ENCODE results near the gene FADS3.
A peak's percentile ranks its signal among the peaks of the same experiment; 100 is the strongest.

The FADS3 gene

GRCh38 chr11:61913699-61914395, 22.5 kb upstream of the FADS3 start:
- no peak for DNase-seq

DNA sequence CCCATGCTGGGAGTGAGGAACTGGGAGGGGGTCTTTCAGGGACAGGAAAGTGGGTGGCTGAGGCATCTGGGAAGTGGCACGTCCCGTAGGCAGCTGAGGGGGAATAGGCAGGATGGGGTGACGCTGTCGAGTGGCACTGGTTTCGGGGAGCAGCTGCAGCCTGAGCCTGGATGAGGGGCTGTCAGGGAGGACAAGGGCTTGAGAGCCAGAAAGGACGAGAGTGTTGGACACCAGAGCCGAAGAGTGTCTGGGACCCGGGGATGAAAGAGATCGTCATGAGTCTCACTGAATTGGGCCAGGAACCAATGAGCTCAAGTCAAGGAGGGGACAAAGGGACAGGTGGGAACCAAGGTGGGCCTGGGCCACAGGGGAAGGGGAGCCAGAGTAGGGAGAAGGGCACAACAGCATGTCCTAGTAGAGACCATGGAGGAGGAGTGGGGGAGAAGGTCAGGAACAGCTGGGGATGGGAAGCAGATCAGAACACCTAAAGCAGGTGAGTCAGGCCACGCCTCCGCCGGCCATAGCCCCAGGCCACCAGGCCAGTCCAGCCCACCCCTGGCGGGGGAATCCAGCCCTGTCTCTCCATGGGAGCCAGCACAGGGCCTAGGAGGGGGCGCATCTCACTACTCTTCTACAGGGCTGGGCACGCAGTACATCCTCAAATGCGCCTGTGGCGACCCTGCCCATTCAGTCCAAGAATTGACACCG, 21.8 kb upstream of the FADS3 start:
- DNase-seq, result no peak

DNA sequence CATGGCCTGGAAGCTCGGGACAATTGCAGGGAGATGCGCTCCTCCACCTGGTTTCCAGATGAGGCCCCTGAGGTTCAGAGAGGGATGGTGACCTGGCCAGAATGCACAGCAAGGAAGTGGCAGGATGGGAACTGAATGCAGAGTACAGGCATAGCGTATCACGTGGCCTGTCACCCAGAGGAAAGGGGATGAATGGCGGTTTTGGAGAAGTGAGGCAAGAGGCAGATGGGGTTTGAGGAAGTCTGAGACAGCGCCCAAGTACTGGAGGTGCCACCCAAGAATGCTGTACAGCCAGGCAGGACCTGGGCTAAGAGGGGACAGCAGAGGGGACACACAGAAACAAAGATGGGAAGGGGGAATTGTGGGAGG, 21.2 kb upstream of the FADS3 start:
- peak; percentile 11 for DNase-seq

DNA sequence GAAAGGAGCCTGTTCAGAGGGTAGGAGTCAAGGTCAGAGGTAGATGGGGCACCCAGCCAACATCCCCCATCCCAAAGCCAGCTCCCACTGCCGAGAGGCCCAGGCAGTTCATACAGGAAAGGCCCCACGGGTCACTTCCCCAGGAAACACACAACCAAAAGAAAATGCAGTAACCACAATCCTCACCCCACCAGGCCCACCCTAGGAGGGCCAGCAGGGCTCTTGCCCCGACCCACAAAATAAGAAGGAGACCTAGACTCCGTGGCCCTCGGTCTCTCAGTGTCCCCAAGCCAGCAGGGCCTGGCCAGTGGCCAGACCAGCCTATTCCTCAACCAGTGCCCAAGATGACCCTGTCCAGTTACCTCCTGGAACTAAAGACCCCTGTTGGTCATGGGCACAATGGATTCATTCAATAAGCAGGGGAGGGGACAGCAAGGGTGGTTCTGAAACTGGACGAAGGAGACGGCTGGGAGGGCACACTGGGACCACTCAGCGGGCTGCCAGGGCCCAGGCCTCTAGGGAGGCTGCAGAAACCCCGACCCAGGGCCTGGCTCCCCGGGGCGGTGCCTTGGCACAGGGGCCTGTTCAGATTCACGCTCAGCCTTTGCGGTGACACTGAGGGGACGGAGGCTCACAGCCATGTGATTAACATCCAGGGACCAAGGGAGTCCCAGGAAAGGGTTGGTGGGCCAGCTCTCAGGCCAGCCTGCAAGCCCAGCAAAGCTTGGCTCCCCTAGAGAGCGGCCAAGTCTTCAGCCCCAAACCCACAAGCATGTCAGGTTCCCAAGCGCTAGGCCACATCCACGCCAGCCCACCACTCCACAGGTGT, 20.6 kb upstream of the FADS3 start:
- no peak for DNase-seq

GRCh38 chr11:61911128-61911700, 19.9 kb upstream of the FADS3 start:
- DNase-seq, result no peak

DNA sequence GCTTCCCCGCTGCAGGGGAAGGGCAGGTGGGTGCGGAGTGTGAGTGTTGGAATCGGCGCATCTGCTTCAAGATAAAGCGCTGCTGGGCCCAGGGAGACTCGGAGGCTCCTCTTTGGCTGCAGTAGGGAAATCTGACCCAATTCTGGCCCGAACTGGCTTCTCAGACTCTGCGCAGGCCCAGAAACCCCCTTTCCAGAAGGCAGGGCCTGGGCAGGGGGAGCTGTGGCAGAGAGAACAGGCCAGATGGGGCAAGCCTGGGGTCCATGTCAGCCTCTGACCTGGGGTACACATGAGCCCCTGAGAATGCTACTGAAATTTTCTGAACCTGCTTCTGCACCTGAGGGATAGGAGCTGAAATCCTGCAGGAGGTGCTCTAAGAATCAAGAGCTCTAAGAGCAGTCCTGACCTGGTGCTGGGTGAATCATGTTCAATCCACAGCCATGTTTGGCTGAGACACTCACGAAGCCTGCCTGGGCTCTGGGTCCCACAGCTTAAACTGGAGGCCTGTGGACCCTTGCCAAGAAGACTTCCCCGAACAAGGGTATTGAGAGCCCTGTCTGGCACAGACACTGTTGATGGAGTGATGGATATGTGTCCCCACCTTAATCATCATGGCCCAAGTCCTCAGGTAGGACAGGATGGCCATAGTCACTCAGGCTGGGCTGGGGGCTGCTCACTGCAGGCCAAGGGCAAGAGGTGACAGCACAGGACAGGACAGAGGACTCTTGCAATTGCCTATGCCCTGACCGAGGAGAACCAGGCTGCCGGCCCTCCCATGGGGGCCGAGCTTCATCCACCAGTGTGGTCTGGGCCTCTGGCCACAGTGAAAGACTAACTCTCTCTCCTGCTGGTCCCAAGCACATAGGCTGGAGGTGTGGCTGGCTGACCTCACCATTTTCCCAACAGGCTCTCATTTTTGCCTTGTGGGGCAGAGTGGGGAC, 19.1 kb upstream of the FADS3 start:
- no peak for DNase-seq

- DNase-seq, result peak; percentile 69
Measured at GRCh38 chr11:61908730-61909316, 17.5 kb upstream of the FADS3 start.

DNA sequence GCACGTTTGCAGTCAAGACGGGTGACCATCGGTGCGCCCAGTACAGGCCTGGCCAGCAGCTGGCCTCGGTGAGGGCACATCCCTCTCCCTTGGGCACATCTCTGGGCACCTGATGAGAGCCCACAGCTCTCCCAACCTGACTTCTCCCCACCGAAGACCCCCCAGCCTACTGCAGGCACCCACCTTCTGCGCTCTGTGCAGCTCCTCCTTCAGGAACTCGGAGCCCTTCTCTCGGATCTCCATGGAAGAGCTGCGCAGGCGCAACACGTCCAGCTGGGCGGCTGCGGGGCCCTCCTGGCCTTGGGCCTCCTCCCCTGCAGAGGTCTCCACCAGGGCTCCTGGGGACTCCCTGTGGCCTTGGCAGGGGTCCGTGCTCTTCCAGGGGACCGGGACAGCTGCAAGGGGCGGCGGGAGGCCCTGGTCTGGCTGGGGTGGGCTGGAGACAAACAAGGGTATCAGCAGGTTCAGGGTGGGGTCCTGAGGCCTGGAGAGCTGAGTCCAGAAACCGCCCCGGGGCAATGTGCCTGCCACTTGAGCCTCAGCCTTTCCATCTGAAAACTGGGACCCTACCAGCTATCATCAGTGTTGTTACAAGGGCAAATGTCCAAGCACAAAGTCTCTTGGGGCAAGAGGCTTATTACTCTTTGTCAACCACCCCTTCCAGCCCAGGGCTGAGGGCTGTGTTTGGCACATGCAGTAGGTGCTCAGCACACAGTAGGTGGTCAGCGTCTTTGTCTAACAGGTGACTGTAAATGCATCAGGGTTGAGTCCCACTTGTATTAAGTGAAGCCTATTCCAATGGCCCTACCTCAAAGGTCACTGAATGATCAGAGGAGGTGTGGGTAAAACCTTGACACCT, 16.8 kb upstream of the FADS3 start:
- DNase-seq, result no peak

- DNase-seq, result no peak
Measured at GRCh38 chr11:61907282-61907681, 15.9 kb upstream of the FADS3 start.

- no peak for DNase-seq
Measured at GRCh38 chr11:61906522-61906909, 15.2 kb upstream of the FADS3 start.

- DNase-seq, result no peak
Measured at GRCh38 chr11:61905801-61906521, 14.6 kb upstream of the FADS3 start.

DNA sequence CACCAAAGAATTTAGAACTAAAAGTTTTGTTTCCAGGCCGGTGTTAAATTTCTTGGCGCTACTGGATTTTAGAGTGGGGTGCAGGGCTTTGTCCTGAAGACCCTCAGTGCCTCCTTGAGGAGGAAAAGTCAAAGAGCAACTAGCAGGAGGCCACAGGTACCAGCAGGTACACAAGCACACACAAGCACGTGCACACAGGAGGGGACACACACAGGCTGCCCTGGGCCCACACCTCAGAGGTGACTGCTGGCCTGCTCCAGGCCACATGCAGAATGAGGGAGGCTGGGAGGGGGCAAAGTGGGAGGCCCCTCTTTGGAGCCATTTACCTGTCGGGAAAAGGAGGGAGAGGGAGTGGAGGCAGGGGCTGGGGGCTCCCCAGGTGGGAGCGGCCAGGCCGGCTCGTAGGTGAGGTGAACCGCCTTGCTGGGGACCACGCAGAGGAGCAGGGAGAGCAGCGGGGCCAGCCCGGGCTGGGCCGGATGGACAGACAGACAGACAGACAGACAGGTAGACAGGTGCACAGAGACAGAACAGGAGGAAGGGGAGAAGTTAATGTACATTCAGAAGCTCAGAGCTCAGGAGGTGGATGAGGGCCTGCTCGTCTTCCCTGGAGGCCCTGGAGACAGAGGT, 13.8 kb upstream of the FADS3 start:
- no peak for DNase-seq

GRCh38 chr11:61904539-61905048, 13.2 kb upstream of the FADS3 start:
- no peak for DNase-seq

GRCh38 chr11:61903845-61904244, 12.5 kb upstream of the FADS3 start:
- DNase-seq, result no peak

- no peak for DNase-seq
Measured at GRCh38 chr11:61902313-61902712, 11.0 kb upstream of the FADS3 start.

DNA sequence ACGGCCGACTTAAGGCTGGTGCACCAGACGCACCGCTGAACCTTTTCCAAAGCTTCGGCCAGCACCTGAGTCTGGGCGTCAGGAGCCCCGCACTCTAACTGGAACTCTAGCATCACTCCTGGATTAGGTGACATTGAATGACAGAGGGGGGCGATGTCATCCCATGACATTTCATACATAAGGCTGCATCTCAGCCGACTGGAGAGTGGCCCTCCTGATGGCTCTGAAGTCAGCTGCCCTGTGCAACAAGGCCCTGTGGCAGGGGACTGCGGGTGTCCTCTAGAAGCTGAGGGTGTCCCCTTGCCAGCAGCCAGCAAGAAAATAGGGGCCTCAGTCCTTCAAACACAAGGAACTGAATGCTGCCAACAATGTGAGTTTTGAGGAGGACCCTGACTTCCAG, 10.1 kb upstream of the FADS3 start:
- DNase-seq, result peak; percentile 30

DNA sequence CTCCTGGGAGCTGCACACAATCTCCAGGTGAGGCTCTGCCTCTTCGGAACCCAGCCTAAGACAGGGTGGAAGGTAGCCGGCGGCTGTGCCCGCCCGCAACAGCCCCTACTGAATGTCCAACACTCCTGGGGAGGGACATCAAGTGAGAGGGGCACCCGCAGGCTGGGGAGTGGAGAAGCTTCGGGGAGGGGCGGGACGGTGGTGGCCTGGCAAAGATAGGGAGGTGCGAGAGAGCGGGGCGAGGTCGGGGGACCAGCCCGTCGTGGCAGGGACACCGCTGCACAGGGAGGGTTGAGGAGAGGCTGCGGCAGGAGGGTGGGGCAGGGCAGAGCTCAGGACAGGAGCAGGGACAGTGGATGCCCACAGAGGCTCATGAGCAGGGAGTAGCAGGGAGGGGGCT, 8.9 kb upstream of the FADS3 start:
- DNase-seq, result no peak

GRCh38 chr11:61899146-61899841, 7.9 kb upstream of the FADS3 start:
- DNase-seq, result peak; percentile 95

DNA sequence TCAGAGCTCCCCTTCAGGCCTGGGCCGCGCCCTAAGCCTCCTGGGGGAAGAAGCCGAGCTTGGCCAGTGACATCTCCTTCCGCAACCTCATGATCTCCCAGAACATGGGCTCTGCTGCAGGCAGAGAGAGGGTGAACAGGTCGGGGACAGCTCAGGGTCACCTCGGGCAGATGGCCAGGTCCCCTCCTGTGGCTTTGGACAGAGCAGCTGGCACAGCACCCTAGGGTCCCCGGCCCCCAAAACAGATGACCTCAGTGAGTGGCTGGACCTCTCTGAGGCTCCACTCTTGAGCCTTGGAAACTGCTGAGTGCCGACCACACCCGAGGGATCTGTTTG, 6.9 kb upstream of the FADS3 start:
- DNase-seq, result no peak

All from OCI-M1 (cell line).